Mesenchymal stem cell (in vitro differentiated cells and primary cell): ENCODE data around the gene U2AF1.
"Not testable (repeated sequence)": the region's sequence is repeated elsewhere in the genome, so short reads cannot be mapped to it uniquely, and the experiment has no call there.

Source experiments
- DNase-seq: peaks from one replicate; pipeline ENCODE4 v3.0.0-alpha.2; 2013
- H2AFZ ChIP-seq: one replicate; pipeline ENCODE4 v1.6.1; 2013; ENCODE audit warnings: low read depth, mild to moderate bottlenecking, control low read depth, inconsistent platforms, low read length, moderate library complexity
- H2AK5ac ChIP-seq: 2 replicates; pipeline ENCODE4 v1.6.1; 2013; ENCODE audit warnings: low read length, moderate library complexity, mild to moderate bottlenecking, inconsistent platforms; ENCODE audit not compliant: severe bottlenecking
- H2BK120ac ChIP-seq: one replicate; pipeline ENCODE4 v1.6.1; 2013; ENCODE audit warnings: low read depth, mild to moderate bottlenecking, inconsistent platforms, low read length, moderate library complexity
- H2BK12ac ChIP-seq, 2 experiments: one replicate each; pipeline ENCODE4 v1.6.1; 2013; ENCODE audit warnings: inconsistent platforms in 2 of 2, low read length in 2 of 2, mild to moderate bottlenecking in 2 of 2, moderate library complexity in 2 of 2, control low read depth in 1 of 2
- H2BK15ac ChIP-seq: one replicate; pipeline ENCODE4 v1.6.1; 2013; ENCODE audit warnings: mild to moderate bottlenecking, low read depth, inconsistent platforms; ENCODE audit not compliant: poor library complexity, severe bottlenecking
- H2BK5ac ChIP-seq: 2 replicates; pipeline ENCODE4 v1.6.1; 2013; ENCODE audit warnings: low read depth, mild to moderate bottlenecking, low read length, control low read depth, inconsistent platforms; ENCODE audit not compliant: poor library complexity, severe bottlenecking
- H3K14ac ChIP-seq, 2 experiments: one replicate each; pipeline ENCODE4 v1.6.1; 2013; ENCODE audit warnings: inconsistent platforms in 2 of 2, low read length in 2 of 2, control low read depth in 1 of 2, mild to moderate bottlenecking in 1 of 2, moderate library complexity in 1 of 2
- H3K18ac ChIP-seq, 2 experiments: one replicate each; pipeline ENCODE4 v1.6.1; 2013; ENCODE audit warnings: inconsistent platforms in 2 of 2, low read length in 2 of 2, control low read depth in 1 of 2, low read depth in 1 of 2, mild to moderate bottlenecking in 1 of 2
- H3K23ac ChIP-seq, 2 experiments: one replicate each; pipeline ENCODE4 v1.6.1; 2013; ENCODE audit warnings: inconsistent platforms in 2 of 2, low read length in 2 of 2, mild to moderate bottlenecking in 2 of 2, moderate library complexity in 2 of 2, control low read depth in 1 of 2
- H3K27ac ChIP-seq: 2 replicates; pipeline ENCODE4 v1.5.1; 2013; ENCODE audit warnings: mild to moderate bottlenecking, moderate library complexity, low read length, control low read depth, inconsistent platforms; ENCODE audit not compliant: poor library complexity, severe bottlenecking
- H3K27me3 ChIP-seq, 2 experiments: 2 replicates each; pipeline versions ENCODE4 v1.6.1 to v1.7.0; 2013; ENCODE audit warnings: low read length in 2 of 2, mild to moderate bottlenecking in 2 of 2, moderate library complexity in 2 of 2, control low read depth in 1 of 2, inconsistent platforms in 1 of 2; ENCODE audit not compliant: control insufficient read depth in 1 of 2, insufficient read depth in 1 of 2
- H3K36me3 ChIP-seq, 2 experiments: 2 replicates each; pipeline versions ENCODE4 v1.6.1 to v1.7.0; 2013; ENCODE audit warnings: low read length in 2 of 2, control low read depth in 1 of 2, inconsistent platforms in 1 of 2, low read depth in 1 of 2, mild to moderate bottlenecking in 1 of 2; ENCODE audit not compliant: insufficient read depth in 2 of 2, control insufficient read depth in 1 of 2
- H3K4ac ChIP-seq, 2 experiments: one replicate each; pipeline ENCODE4 v1.6.1; 2013; ENCODE audit warnings: inconsistent platforms in 2 of 2, low read length in 2 of 2, mild to moderate bottlenecking in 2 of 2, moderate library complexity in 2 of 2, control low read depth in 1 of 2, low read depth in 1 of 2
- H3K4me1 ChIP-seq: 2 replicates; pipeline ENCODE4 v1.6.1; 2013; ENCODE audit warnings: low read depth, low read length, control low read depth; ENCODE audit not compliant: control insufficient read depth, insufficient read depth
- H3K4me2 ChIP-seq: 2 replicates; pipeline ENCODE4 v1.6.1; 2013; ENCODE audit warnings: low read length, mild to moderate bottlenecking, inconsistent platforms; ENCODE audit not compliant: poor library complexity, severe bottlenecking
- H3K4me3 ChIP-seq, 2 experiments: 2 replicates each; pipeline versions ENCODE4 v1.5.1 to v1.7.0; 2013; ENCODE audit warnings: low read length in 2 of 2, mild to moderate bottlenecking in 2 of 2, control low read depth in 1 of 2, low read depth in 1 of 2; ENCODE audit not compliant: insufficient read depth in 1 of 2
- H3K79me1 ChIP-seq: replicated peaks from 2 replicates; pipeline ENCODE4 v1.6.1; 2013; ENCODE audit warnings: mild to moderate bottlenecking, control low read depth, low read length, inconsistent platforms; ENCODE audit not compliant: poor library complexity, severe bottlenecking
- H3K9ac ChIP-seq: 2 replicates; pipeline ENCODE4 v1.7.0; 2013; ENCODE audit warnings: mild to moderate bottlenecking, low read length, moderate library complexity
- H3K9me3 ChIP-seq: 2 replicates; pipeline ENCODE4 v1.7.0; 2013; ENCODE audit warnings: mild to moderate bottlenecking, low read length; ENCODE audit not compliant: control insufficient read depth
- H4K8ac ChIP-seq: one replicate; pipeline ENCODE4 v1.6.1; 2013; ENCODE audit warnings: inconsistent platforms, mild to moderate bottlenecking, low read length, moderate library complexity
- H4K91ac ChIP-seq: one replicate; pipeline ENCODE4 v1.6.1; 2013; ENCODE audit warnings: mild to moderate bottlenecking, low read length, inconsistent platforms
- WGBS: methylation state at CpG from one replicate; pipeline ENCODE4 v1.1.7; 2013; ENCODE audit warnings: mixed read lengths; 5-methylcytosine and 5-hydroxymethylcytosine counted together

Gene U2AF1

GRCh38 chr21:43101676-43102075, 5.7 kb downstream of the U2AF1 start:
- H3K9ac ChIP-seq, H2AK5ac ChIP-seq, H3K14ac ChIP-seq, H3K18ac ChIP-seq, H3K27ac ChIP-seq, H2BK12ac ChIP-seq, H2BK15ac ChIP-seq, H2AFZ ChIP-seq, H3K4ac ChIP-seq, H3K4me3 ChIP-seq, H2BK5ac ChIP-seq, H2BK120ac ChIP-seq, H4K8ac ChIP-seq, H3K27me3 ChIP-seq, H3K36me3 ChIP-seq, H3K9me3 ChIP-seq, H3K4me2 ChIP-seq, DNase-seq, H4K91ac ChIP-seq, H3K79me1 ChIP-seq, H3K4me1 ChIP-seq, H3K23ac ChIP-seq: not testable (repeated sequence)
- WGBS = no CpG with 5 or more reads among the region's 5 CpGs

GRCh38 chr21:43101000-43101399, 6.4 kb downstream of the U2AF1 start:
- not testable (repeated sequence) for DNase-seq, H2AFZ ChIP-seq, H3K4me3 ChIP-seq, H3K18ac ChIP-seq, H3K4me1 ChIP-seq, H3K4me2 ChIP-seq, H2AK5ac ChIP-seq, H3K14ac ChIP-seq, H2BK5ac ChIP-seq, H2BK12ac ChIP-seq, H3K9ac ChIP-seq, H3K4ac ChIP-seq, H4K8ac ChIP-seq, H2BK120ac ChIP-seq, H3K79me1 ChIP-seq, H3K27me3 ChIP-seq, H2BK15ac ChIP-seq, H3K27ac ChIP-seq, H3K36me3 ChIP-seq, H3K9me3 ChIP-seq, H4K91ac ChIP-seq, H3K23ac ChIP-seq
- no CpG with 5 or more reads among the region's 7 CpGs for WGBS

DNA sequence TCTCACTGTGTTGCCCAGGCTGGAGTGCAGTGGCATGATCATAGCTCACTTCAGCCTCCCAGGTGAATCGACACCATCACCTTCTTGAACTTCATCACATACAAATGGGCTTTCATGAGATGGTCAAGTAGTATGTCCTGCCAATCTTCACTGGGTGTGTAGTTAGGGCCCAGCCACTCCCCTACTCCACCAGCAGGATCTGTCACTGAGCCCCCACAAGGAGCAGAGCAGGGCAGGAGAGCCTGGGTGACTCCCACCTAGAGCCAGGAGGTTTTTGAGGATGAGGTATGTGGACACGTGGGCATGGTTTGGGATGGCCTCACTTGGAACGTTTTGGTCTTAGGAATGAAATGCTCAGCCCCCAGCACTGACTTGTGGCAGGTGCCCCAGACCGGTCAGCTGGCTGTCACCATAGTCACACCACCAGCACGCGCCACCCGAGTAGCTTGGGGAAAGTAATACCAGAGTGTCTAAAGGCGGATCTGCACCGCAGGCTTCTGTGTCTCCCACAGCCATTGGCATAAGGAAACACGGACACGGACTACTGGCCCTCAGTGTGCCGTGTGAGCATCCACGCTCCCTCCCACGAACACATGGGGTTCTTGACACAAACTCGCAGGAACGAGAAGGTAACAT, 15.3 kb downstream of the U2AF1 start:
- H3K4me1 ChIP-seq, H3K27ac ChIP-seq, H3K27me3 ChIP-seq, H3K36me3 ChIP-seq, H2BK5ac ChIP-seq, H3K9me3 ChIP-seq, H4K8ac ChIP-seq, H3K14ac ChIP-seq, H3K4me3 ChIP-seq, H3K79me1 ChIP-seq, H3K18ac ChIP-seq, H2BK15ac ChIP-seq, H4K91ac ChIP-seq, H3K9ac ChIP-seq, H3K23ac ChIP-seq, H2BK12ac ChIP-seq, H2AK5ac ChIP-seq, H3K4me2 ChIP-seq, H2AFZ ChIP-seq, DNase-seq, H2BK120ac ChIP-seq, H3K4ac ChIP-seq: not testable (repeated sequence)
- WGBS = no CpG with 5 or more reads among the region's 16 CpGs

DNA sequence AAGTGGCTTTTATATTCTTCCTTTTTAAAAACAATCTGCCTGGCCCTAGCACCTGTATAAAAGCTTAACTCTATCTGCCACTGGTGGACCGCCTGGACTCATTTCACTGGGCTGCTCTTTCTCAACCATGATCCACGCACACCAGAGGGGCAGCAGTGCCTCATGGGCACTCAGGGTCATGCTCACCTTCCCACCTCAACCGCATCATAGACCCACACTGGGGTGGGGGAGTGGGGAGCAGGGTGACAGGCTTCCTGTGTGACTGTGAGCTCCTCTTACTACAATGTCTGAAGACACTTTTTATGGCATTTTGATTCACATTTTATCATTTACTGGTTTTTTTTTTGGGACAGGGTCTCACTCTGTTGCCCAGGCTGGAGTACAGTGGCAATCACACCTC, 16.4 kb downstream of the U2AF1 start:
- H2BK15ac ChIP-seq = not testable (repeated sequence)

More for the DNA sequence above, 16.4 kb downstream of the U2AF1 start:
- H2AFZ ChIP-seq, H2AK5ac ChIP-seq, H3K9me3 ChIP-seq, H3K4me3 ChIP-seq, H2BK120ac ChIP-seq, H3K36me3 ChIP-seq, H3K27ac ChIP-seq, H2BK5ac ChIP-seq, H3K4ac ChIP-seq, H3K9ac ChIP-seq, H3K4me2 ChIP-seq, H4K91ac ChIP-seq, H3K27me3 ChIP-seq, DNase-seq, H3K79me1 ChIP-seq, H3K18ac ChIP-seq, H2BK12ac ChIP-seq, H3K23ac ChIP-seq, H3K14ac ChIP-seq, H3K4me1 ChIP-seq, H4K8ac ChIP-seq: not testable (repeated sequence)
- WGBS = no CpG with 5 or more reads among the region's 3 CpGs
